Measurements from ENCODE around the gene PDK2. TPM values are rescaled to one million over a fixed set of nuclear protein-coding genes. Genes with fewer than 3 reads are reported as not detected.

The PDK2 gene
- total and polyA plus RNA-seq, 9 of the 15 experiments (the other 6 are each of a cell fraction or from before 2014, with no cell fraction given): 0.03 to 2.5 (median 1.4) TPM

DNA sequence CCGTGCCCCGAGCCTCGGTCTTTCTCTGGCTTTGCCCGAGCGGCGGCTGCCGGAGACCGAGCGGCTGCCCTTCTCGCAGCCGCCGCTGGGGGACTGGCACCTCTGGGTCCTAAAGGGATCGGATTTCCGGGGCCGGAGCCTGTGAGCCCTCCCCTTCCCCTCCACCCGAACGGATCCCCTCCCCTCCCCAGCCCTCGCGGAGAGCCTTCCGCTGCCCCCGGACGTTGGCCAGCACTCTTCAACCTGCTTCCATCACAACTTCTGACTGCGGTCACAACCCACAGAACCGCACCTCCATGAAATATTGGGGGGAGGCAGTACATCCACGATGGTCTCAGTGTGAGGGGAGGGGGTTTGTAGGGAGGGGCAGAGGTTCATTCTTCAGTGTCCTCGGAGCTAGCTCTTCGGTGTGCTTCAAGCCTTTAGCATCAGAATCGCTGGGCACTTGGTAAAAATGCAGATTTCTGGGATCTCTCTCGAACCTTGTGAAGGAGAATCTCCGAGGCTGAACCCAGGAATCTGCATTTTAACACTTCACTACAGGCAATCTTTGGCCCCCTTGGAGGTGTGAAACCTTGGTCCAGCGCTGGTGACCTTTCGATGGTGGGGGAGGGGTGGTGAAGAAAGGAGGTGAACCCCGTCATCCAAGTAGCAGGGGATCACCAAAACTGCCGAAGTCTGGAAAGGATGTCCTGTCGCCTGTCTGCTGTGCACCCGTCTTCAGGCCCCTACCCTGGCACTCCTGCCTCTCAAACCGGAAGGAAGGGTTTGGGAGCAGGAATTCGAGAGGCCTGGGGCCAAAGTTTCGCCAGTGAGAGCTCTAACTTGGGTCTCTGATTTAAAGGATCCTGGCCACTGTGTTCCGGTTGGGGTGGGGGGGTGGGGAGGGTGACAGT lies 56.1 kb downstream of the PDK2 start (continued):
- TF ChIP-seq, protein P1, sequence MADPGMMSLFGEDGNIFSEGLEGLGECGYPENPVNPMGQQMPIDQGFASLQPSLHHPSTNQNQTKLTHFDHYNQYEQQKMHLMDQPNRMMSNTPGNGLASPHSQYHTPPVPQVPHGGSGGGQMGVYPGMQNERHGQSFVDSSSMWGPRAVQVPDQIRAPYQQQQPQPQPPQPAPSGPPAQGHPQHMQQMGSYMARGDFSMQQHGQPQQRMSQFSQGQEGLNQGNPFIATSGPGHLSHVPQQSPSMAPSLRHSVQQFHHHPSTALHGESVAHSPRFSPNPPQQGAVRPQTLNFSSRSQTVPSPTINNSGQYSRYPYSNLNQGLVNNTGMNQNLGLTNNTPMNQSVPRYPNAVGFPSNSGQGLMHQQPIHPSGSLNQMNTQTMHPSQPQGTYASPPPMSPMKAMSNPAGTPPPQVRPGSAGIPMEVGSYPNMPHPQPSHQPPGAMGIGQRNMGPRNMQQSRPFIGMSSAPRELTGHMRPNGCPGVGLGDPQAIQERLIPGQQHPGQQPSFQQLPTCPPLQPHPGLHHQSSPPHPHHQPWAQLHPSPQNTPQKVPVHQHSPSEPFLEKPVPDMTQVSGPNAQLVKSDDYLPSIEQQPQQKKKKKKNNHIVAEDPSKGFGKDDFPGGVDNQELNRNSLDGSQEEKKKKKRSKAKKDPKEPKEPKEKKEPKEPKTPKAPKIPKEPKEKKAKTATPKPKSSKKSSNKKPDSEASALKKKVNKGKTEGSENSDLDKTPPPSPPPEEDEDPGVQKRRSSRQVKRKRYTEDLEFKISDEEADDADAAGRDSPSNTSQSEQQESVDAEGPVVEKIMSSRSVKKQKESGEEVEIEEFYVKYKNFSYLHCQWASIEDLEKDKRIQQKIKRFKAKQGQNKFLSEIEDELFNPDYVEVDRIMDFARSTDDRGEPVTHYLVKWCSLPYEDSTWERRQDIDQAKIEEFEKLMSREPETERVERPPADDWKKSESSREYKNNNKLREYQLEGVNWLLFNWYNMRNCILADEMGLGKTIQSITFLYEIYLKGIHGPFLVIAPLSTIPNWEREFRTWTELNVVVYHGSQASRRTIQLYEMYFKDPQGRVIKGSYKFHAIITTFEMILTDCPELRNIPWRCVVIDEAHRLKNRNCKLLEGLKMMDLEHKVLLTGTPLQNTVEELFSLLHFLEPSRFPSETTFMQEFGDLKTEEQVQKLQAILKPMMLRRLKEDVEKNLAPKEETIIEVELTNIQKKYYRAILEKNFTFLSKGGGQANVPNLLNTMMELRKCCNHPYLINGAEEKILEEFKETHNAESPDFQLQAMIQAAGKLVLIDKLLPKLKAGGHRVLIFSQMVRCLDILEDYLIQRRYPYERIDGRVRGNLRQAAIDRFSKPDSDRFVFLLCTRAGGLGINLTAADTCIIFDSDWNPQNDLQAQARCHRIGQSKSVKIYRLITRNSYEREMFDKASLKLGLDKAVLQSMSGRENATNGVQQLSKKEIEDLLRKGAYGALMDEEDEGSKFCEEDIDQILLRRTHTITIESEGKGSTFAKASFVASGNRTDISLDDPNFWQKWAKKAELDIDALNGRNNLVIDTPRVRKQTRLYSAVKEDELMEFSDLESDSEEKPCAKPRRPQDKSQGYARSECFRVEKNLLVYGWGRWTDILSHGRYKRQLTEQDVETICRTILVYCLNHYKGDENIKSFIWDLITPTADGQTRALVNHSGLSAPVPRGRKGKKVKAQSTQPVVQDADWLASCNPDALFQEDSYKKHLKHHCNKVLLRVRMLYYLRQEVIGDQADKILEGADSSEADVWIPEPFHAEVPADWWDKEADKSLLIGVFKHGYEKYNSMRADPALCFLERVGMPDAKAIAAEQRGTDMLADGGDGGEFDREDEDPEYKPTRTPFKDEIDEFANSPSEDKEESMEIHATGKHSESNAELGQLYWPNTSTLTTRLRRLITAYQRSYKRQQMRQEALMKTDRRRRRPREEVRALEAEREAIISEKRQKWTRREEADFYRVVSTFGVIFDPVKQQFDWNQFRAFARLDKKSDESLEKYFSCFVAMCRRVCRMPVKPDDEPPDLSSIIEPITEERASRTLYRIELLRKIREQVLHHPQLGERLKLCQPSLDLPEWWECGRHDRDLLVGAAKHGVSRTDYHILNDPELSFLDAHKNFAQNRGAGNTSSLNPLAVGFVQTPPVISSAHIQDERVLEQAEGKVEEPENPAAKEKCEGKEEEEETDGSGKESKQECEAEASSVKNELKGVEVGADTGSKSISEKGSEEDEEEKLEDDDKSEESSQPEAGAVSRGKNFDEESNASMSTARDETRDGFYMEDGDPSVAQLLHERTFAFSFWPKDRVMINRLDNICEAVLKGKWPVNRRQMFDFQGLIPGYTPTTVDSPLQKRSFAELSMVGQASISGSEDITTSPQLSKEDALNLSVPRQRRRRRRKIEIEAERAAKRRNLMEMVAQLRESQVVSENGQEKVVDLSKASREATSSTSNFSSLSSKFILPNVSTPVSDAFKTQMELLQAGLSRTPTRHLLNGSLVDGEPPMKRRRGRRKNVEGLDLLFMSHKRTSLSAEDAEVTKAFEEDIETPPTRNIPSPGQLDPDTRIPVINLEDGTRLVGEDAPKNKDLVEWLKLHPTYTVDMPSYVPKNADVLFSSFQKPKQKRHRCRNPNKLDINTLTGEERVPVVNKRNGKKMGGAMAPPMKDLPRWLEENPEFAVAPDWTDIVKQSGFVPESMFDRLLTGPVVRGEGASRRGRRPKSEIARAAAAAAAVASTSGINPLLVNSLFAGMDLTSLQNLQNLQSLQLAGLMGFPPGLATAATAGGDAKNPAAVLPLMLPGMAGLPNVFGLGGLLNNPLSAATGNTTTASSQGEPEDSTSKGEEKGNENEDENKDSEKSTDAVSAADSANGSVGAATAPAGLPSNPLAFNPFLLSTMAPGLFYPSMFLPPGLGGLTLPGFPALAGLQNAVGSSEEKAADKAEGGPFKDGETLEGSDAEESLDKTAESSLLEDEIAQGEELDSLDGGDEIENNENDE (IDR thresholded peaks at IDR 0.05; ENCODE audit: low read depth, low read length): no peak
- TF ChIP-seq, protein P2, sequence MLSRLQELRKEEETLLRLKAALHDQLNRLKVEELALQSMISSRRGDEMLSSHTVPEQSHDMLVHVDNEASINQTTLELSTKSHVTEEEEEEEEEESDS (CRISPR knock-in tag; IDR thresholded peaks at IDR 0.05): no peak
- TF ChIP-seq, protein P3, sequence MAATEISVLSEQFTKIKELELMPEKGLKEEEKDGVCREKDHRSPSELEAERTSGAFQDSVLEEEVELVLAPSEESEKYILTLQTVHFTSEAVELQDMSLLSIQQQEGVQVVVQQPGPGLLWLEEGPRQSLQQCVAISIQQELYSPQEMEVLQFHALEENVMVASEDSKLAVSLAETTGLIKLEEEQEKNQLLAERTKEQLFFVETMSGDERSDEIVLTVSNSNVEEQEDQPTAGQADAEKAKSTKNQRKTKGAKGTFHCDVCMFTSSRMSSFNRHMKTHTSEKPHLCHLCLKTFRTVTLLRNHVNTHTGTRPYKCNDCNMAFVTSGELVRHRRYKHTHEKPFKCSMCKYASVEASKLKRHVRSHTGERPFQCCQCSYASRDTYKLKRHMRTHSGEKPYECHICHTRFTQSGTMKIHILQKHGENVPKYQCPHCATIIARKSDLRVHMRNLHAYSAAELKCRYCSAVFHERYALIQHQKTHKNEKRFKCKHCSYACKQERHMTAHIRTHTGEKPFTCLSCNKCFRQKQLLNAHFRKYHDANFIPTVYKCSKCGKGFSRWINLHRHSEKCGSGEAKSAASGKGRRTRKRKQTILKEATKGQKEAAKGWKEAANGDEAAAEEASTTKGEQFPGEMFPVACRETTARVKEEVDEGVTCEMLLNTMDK (IDR thresholded peaks at IDR 0.05; ENCODE audit: borderline replicate concordance, insufficient read depth, low read depth, low read length, poor library complexity, severe bottlenecking): peak; percentile 36
- TF ChIP-seq, protein P4, sequence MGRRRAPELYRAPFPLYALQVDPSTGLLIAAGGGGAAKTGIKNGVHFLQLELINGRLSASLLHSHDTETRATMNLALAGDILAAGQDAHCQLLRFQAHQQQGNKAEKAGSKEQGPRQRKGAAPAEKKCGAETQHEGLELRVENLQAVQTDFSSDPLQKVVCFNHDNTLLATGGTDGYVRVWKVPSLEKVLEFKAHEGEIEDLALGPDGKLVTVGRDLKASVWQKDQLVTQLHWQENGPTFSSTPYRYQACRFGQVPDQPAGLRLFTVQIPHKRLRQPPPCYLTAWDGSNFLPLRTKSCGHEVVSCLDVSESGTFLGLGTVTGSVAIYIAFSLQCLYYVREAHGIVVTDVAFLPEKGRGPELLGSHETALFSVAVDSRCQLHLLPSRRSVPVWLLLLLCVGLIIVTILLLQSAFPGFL (CRISPR knock-in tag; IDR thresholded peaks at IDR 0.05): no peak
- TF ChIP-seq LCOR (CRISPR knock-in tag; IDR thresholded peaks at IDR 0.05): no peak
- no peak for TF ChIP-seq TAL1 (IDR thresholded peaks at IDR 0.05)
- peak; percentile 18; the same call in 1 of the 2 replicates for TF ChIP-seq DPF2 (IDR thresholded peaks at IDR 0.05)
- TF ChIP-seq NFXL1 (CRISPR knock-in tag; IDR thresholded peaks at IDR 0.05): no peak
- TF ChIP-seq XRCC5 (IDR thresholded peaks at IDR 0.05; ENCODE audit: low read depth, low read length): no peak
- no peak for TF ChIP-seq STAG1 (CRISPR knock-in tag; IDR thresholded peaks at IDR 0.05; ENCODE audit: borderline replicate concordance)
- peak; percentile 19; the same call in 1 of the 2 replicates for TF ChIP-seq TAF7 (tag; IDR thresholded peaks at IDR 0.05)

Measured in K562 (cell line).